ENCODE results near the gene TMEM219.
"Not testable (repeated sequence)": the region's sequence is repeated elsewhere in the genome, so short reads cannot be mapped to it uniquely, and the experiment has no call there.

Gene TMEM219

DNA sequence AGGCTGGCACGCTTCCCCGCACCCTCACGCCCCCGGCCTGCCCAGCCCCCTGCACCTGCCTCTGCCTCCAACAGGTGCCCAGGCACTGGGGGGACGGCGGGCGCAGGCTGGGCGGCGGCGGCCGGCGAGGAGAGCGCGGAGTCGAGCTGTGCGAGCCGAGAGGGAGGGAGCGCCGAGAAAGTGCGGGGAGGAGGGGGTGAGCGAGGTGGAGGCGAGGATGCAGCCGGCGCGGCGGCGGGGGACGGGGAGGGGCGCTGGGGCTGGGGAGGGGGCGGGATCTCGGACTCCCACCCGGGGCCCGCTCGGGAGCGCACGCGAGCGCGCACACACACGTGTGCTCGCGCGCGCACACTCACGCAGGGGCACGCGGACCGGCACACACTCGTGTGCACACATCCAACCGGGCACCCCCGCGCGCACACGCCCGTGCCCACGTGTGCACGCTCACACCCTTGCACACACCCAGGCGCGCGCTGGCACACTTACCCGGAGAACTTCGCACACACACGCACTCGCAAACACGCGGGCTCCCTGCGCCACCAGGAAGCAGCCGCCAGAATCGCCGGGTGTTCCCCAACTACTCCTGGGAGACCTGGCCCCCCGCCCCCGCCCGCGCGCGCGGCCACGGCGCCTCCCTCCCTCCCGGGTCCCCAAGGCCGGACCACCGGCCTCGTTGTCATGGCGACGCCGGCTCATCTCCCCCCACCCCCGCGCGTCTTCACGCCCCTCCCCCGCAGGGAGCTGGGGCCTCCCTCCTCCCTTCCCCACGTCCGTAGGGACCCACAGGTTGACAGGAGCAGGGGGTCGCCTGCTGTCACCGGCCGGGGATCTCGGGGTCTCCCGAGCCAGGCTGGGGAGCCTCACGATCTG, 49.2 kb downstream of the TMEM219 start, which contains the start of gene DOC2A:
TSS of gene DOC2A (minus strand) at position 184 of the 870 bp plus-strand sequence. CDS start 805 bp downstream, outside the sequence.
- TF ChIP-seq, protein P1, sequence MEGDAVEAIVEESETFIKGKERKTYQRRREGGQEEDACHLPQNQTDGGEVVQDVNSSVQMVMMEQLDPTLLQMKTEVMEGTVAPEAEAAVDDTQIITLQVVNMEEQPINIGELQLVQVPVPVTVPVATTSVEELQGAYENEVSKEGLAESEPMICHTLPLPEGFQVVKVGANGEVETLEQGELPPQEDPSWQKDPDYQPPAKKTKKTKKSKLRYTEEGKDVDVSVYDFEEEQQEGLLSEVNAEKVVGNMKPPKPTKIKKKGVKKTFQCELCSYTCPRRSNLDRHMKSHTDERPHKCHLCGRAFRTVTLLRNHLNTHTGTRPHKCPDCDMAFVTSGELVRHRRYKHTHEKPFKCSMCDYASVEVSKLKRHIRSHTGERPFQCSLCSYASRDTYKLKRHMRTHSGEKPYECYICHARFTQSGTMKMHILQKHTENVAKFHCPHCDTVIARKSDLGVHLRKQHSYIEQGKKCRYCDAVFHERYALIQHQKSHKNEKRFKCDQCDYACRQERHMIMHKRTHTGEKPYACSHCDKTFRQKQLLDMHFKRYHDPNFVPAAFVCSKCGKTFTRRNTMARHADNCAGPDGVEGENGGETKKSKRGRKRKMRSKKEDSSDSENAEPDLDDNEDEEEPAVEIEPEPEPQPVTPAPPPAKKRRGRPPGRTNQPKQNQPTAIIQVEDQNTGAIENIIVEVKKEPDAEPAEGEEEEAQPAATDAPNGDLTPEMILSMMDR (IDR thresholded peaks at IDR 0.05; ENCODE audit: low read depth, low read length) = no peak
- no peak for DNase-seq (ENCODE audit: extremely low read depth, low read depth)

GRCh38 chr16:30011714-30012504, 50.0 kb downstream of the TMEM219 start:
- no peak for DNase-seq (ENCODE audit: extremely low read depth, low read depth)
- TF ChIP-seq, protein P1 (IDR thresholded peaks at IDR 0.05; ENCODE audit: low read depth, low read length) = no peak

- not testable (repeated sequence) for DNase-seq (ENCODE audit: extremely low read depth, low read depth)
These were observed 50.7 kb downstream of the TMEM219 start for GRCh38 chr16:30012598-30012997.

- not testable (repeated sequence) for DNase-seq (ENCODE audit: extremely low read depth, low read depth)
These were observed 53.6 kb downstream of the TMEM219 start for GRCh38 chr16:30015450-30015849.

- DNase-seq (ENCODE audit: extremely low read depth, low read depth) = no peak
- TF ChIP-seq, protein P1 (IDR thresholded peaks at IDR 0.05; ENCODE audit: low read depth, low read length) = no peak
These were observed 54.8 kb downstream of the TMEM219 start for GRCh38 chr16:30016555-30017276.

DNA sequence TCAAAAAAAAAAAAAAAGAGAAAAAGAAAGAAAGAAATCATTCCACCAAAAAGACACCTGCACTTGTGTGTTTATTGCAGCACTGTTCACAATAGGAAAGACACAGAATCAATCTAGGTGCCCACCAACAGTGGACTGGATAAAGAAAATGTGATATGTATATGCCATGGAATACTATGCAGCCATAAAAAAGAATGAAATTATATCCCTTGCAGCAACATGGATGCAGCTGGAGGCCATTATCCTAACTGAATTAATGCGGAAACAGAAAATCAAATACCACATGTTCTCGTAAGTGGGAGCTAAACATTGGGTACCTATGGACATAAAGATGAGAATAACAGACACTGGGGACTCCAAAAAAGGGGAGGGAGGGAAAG, 55.4 kb downstream of the TMEM219 start:
- TF ChIP-seq, protein P1 (IDR thresholded peaks at IDR 0.05; ENCODE audit: low read depth, low read length) = no peak
- DNase-seq (ENCODE audit: extremely low read depth, low read depth) = no peak

- DNase-seq (ENCODE audit: extremely low read depth, low read depth) = not testable (repeated sequence)
These were observed 56.1 kb downstream of the TMEM219 start for GRCh38 chr16:30017937-30018336.

- TF ChIP-seq, protein P1 (IDR thresholded peaks at IDR 0.05; ENCODE audit: low read depth, low read length) = no peak
- no peak for DNase-seq (ENCODE audit: extremely low read depth, low read depth)
These were observed 56.9 kb downstream of the TMEM219 start for GRCh38 chr16:30018731-30019158.

All from AG09319 (cell line).